K562 (cell line): ENCODE measurements around the gene VEGFB. TPM values are rescaled to one million over a fixed set of nuclear protein-coding genes. Genes with fewer than 3 reads are reported as not detected.

Experiments
- ARID1B ChIP-seq: fragments of 450-650 bp; IDR thresholded peaks from 2 replicates; pipeline ENCODE4 v1.6.1; 2016; ENCODE audit warnings: antibody characterized with exemption, mild to moderate bottlenecking, inconsistent platforms
- BMI1 ChIP-seq: fragments of 150-350 bp; IDR thresholded peaks from 2 replicates; pipeline ENCODE4 v1.6.1; 2014; ENCODE audit warnings: low read length
- JUN ChIP-seq, 2 experiments: sonication (generic) in 1 of 2; formaldehyde crosslinking in 1 of 2; IDR thresholded peaks; 2 replicates each; pipeline versions ENCODE4 v1.6.1 to v1.8.0; 2012 to 2022; ENCODE audit warnings: borderline replicate concordance in 2 of 2, mild to moderate bottlenecking in 2 of 2, improper control_type of control experiment in 1 of 2, low read depth in 1 of 2, low read length in 1 of 2, missing genetic modification reagents in 1 of 2
- MCM7 ChIP-seq, 2 experiments: fragments of 450-650 bp; IDR thresholded peaks; 2 replicates each; pipeline ENCODE4 v1.6.1; 2016 to 2018
- NCOA2 ChIP-seq, 2 experiments: fragments of 450-650 bp; IDR thresholded peaks; 2 replicates each; pipeline ENCODE4 v1.6.1; 2018; ENCODE audit warnings: mild to moderate bottlenecking in 2 of 2, moderate library complexity in 1 of 2; ENCODE audit not compliant: partially characterized antibody in 2 of 2
- ZBTB34 ChIP-seq: fragments of 250-450 bp; sonication (Bioruptor Pico); IDR thresholded peaks from 2 replicates; pipeline ENCODE4 v1.8.0; 2021; ENCODE audit warnings: mild to moderate bottlenecking, moderate library complexity
- ZNF253 ChIP-seq: fragments of 250-450 bp; sonication (Bioruptor Pico); conservative IDR thresholded peaks from 2 replicates; pipeline ENCODE4 v1.6.1; 2021; ENCODE audit warnings: mild to moderate bottlenecking
- polyA plus RNA-seq, 8 experiments: library from polyadenylated mRNA; depleted of rRNA in 4 of 8; stranded (reverse) in 5 of 8; unstranded in 3 of 8; fragments of >200 nt; fragmentation: Nextera tagmentation in 2 of 8; fragmentation: Illumina TruSeq in 1 of 8; extraction: Ambion mirVana in 2 of 8; extraction: Trizol in 1 of 8; gene quantifications; 2 replicates each; pipeline versions ENCODE4 v1.2.1 to v1.2.3, GENCODE V29; 2011 to 2014; ENCODE audit warnings: inconsistent platforms in 1 of 8, missing spikeins in 1 of 8
- total RNA-seq, 7 experiments: library from RNA; depleted of rRNA in 6 of 7; stranded (reverse); fragments of >200 nt in 6 of 7; fragmentation: Illumina TruSeq in 2 of 7; extraction: Trizol in 2 of 7; gene quantifications; 2 replicates each; pipeline versions ENCODE4 v1.2.1 to v1.2.3, GENCODE V29; 2011 to 2021; ENCODE audit warnings: low replicate concordance in 1 of 7
- TF ChIP-seq, protein P1 (sequence below): sonication (generic); formaldehyde crosslinking; IDR thresholded peaks from 2 replicates; pipeline ENCODE4 v1.8.0; 2022; ENCODE audit warnings: mild to moderate bottlenecking, missing genetic modification reagents
- TF ChIP-seq, protein P2 (sequence below): sonication (generic); formaldehyde crosslinking; IDR thresholded peaks from 2 replicates; pipeline ENCODE4 v1.8.0; 2023; ENCODE audit warnings: mild to moderate bottlenecking, missing genetic modification reagents
- TF ChIP-seq, protein P3 (sequence below): fragments of 250-450 bp; sonication (Bioruptor Pico); IDR thresholded peaks from 2 replicates; pipeline ENCODE4 v1.4.0; 2020; ENCODE audit warnings: mild to moderate bottlenecking, moderate library complexity
- TF ChIP-seq, protein P4 (sequence below): sonication (generic); formaldehyde crosslinking; IDR thresholded peaks from 2 replicates; pipeline ENCODE4 v1.8.0; 2022; ENCODE audit warnings: missing genetic modification reagents, mild to moderate bottlenecking, borderline replicate concordance
- TF ChIP-seq, protein P5 (sequence below): fragments of 250-450 bp; sonication (Bioruptor Pico); IDR thresholded peaks from 2 replicates; pipeline ENCODE4 v1.5.1; 2021; ENCODE audit warnings: mild to moderate bottlenecking
- TF ChIP-seq, protein P6 (sequence below): fragments of 250-450 bp; sonication (Bioruptor Pico); IDR thresholded peaks from 2 replicates; pipeline ENCODE4 v1.8.0; 2022; ENCODE audit warnings: inconsistent platforms, mild to moderate bottlenecking, moderate library complexity, borderline replicate concordance

Gene VEGFB
- total and polyA plus RNA-seq, 9 of the 15 experiments (the other 6 are each of a cell fraction or from before 2014, with no cell fraction given): 11.0 to 83.4 (median 25.7) TPM

GRCh38 chr11:64230171-64230984, 4.0 kb upstream of the VEGFB start, which contains the start of gene DNAJC4 (continued):
- TF ChIP-seq, protein P1, sequence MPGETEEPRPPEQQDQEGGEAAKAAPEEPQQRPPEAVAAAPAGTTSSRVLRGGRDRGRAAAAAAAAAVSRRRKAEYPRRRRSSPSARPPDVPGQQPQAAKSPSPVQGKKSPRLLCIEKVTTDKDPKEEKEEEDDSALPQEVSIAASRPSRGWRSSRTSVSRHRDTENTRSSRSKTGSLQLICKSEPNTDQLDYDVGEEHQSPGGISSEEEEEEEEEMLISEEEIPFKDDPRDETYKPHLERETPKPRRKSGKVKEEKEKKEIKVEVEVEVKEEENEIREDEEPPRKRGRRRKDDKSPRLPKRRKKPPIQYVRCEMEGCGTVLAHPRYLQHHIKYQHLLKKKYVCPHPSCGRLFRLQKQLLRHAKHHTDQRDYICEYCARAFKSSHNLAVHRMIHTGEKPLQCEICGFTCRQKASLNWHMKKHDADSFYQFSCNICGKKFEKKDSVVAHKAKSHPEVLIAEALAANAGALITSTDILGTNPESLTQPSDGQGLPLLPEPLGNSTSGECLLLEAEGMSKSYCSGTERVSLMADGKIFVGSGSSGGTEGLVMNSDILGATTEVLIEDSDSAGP (CRISPR knock-in tag): no peak
- TF ChIP-seq, protein P2, sequence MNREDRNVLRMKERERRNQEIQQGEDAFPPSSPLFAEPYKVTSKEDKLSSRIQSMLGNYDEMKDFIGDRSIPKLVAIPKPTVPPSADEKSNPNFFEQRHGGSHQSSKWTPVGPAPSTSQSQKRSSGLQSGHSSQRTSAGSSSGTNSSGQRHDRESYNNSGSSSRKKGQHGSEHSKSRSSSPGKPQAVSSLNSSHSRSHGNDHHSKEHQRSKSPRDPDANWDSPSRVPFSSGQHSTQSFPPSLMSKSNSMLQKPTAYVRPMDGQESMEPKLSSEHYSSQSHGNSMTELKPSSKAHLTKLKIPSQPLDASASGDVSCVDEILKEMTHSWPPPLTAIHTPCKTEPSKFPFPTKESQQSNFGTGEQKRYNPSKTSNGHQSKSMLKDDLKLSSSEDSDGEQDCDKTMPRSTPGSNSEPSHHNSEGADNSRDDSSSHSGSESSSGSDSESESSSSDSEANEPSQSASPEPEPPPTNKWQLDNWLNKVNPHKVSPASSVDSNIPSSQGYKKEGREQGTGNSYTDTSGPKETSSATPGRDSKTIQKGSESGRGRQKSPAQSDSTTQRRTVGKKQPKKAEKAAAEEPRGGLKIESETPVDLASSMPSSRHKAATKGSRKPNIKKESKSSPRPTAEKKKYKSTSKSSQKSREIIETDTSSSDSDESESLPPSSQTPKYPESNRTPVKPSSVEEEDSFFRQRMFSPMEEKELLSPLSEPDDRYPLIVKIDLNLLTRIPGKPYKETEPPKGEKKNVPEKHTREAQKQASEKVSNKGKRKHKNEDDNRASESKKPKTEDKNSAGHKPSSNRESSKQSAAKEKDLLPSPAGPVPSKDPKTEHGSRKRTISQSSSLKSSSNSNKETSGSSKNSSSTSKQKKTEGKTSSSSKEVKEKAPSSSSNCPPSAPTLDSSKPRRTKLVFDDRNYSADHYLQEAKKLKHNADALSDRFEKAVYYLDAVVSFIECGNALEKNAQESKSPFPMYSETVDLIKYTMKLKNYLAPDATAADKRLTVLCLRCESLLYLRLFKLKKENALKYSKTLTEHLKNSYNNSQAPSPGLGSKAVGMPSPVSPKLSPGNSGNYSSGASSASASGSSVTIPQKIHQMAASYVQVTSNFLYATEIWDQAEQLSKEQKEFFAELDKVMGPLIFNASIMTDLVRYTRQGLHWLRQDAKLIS: no peak
- TF ChIP-seq, protein P3, sequence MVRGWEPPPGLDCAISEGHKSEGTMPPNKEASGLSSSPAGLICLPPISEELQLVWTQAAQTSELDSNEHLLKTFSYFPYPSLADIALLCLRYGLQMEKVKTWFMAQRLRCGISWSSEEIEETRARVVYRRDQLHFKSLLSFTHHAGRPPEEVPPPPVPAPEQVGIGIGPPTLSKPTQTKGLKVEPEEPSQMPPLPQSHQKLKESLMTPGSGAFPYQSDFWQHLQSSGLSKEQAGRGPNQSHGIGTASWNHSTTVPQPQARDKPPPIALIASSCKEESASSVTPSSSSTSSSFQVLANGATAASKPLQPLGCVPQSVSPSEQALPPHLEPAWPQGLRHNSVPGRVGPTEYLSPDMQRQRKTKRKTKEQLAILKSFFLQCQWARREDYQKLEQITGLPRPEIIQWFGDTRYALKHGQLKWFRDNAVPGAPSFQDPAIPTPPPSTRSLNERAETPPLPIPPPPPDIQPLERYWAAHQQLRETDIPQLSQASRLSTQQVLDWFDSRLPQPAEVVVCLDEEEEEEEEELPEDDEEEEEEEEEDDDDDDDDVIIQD (CRISPR knock-in tag): no peak
- TF ChIP-seq NCOA2 (IDR thresholded peaks at IDR 0.05; ENCODE audit: partially characterized antibody in 2 of 2) (no peak), ZBTB34 (CRISPR knock-in tag) (no peak), ZNF253 (CRISPR knock-in tag) (no peak), MCM7 (IDR thresholded peaks at IDR 0.05) (no peak), BMI1 (no peak), JUN (IDR thresholded peaks at IDR 0.05; ENCODE audit: borderline replicate concordance, low read depth, low read length) (no peak), JUN (CRISPR knock-in tag; IDR thresholded peaks at IDR 0.05; ENCODE audit: borderline replicate concordance) (no peak), ARID1B (no peak)
- TF ChIP-seq, protein P4, sequence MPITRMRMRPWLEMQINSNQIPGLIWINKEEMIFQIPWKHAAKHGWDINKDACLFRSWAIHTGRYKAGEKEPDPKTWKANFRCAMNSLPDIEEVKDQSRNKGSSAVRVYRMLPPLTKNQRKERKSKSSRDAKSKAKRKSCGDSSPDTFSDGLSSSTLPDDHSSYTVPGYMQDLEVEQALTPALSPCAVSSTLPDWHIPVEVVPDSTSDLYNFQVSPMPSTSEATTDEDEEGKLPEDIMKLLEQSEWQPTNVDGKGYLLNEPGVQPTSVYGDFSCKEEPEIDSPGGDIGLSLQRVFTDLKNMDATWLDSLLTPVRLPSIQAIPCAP (CRISPR knock-in tag): no peak
- TF ChIP-seq, protein P5, sequence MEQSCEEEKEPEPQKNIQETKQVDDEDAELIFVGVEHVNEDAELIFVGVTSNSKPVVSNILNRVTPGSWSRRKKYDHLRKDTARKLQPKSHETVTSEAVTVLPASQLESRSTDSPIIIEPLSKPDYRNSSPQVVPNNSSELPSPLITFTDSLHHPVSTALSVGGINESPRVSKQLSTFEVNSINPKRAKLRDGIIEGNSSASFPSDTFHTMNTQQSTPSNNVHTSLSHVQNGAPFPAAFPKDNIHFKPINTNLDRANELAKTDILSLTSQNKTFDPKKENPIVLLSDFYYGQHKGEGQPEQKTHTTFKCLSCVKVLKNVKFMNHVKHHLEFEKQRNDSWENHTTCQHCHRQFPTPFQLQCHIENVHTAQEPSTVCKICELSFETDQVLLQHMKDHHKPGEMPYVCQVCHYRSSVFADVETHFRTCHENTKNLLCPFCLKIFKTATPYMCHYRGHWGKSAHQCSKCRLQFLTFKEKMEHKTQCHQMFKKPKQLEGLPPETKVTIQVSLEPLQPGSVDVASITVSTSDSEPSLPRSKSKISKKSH (CRISPR knock-in tag): no peak
- TF ChIP-seq, protein P6, sequence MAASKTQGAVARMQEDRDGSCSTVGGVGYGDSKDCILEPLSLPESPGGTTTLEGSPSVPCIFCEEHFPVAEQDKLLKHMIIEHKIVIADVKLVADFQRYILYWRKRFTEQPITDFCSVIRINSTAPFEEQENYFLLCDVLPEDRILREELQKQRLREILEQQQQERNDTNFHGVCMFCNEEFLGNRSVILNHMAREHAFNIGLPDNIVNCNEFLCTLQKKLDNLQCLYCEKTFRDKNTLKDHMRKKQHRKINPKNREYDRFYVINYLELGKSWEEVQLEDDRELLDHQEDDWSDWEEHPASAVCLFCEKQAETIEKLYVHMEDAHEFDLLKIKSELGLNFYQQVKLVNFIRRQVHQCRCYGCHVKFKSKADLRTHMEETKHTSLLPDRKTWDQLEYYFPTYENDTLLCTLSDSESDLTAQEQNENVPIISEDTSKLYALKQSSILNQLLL (CRISPR knock-in tag): no peak
